ENCODE data around the gene MTHFD1. TPM values are rescaled to one million over a fixed set of nuclear protein-coding genes. Genes with fewer than 3 reads are reported as not detected.

MTHFD1 gene
- total RNA-seq, 1 donor from 2014 or later = 47.1 TPM

DNA sequence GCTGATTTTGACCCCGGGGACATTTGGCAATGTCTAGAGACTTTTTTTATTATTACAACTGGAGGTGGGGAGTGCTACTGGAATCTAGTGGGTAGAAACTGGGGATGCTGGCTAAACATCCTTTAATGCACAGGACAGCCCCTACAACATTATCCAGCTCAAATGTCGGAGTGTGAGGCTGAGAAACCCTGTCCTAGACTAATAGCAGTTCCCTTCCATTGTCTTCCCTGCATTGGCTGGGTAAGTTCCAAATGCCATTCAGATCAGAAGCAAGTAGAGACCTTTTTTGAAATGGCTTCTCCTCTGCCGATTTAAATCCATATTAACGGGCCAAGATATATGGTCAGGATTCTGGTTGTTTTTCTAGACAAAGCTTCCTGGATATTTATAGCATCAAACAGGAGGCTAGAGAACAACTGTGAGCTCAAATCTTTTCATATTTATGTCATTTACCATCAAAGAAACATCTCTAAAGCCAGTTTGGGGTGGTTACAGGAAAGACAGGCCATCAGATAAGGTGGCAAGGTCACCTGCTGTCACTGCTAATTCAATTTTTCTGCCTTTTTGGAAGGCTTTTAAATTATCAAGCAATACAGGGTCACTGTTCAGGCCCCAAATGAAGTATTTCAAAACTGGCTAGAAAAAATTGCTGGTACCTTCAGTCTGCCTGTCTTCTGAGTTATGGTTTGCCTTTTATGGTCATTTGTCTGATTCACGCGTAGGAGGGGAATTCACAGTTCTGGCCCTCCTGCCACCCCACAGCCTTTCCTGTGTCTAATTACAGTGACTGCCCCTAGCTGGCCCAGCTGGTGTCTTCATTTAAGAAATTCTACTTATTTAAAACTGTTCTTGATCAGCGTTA is 57.1 kb downstream of the MTHFD1 start:
- Histone ChIP-seq H3K4me3 (no peak overlapping the region), H3K27ac (peak overlapping the region; percentile 45), H3K4me1 (peaks cover 7% of the 10 kb centered on the region), H3K36me3 (peaks cover 44% of the 10 kb centered on the region), H3K9me3 (no peaks in the 10 kb centered on the region), H3K27me3 (no peaks in the 10 kb centered on the region)
- ATAC-seq (peak; percentile 50), DNase-seq (no peak)
- TF ChIP-seq, protein P1, sequence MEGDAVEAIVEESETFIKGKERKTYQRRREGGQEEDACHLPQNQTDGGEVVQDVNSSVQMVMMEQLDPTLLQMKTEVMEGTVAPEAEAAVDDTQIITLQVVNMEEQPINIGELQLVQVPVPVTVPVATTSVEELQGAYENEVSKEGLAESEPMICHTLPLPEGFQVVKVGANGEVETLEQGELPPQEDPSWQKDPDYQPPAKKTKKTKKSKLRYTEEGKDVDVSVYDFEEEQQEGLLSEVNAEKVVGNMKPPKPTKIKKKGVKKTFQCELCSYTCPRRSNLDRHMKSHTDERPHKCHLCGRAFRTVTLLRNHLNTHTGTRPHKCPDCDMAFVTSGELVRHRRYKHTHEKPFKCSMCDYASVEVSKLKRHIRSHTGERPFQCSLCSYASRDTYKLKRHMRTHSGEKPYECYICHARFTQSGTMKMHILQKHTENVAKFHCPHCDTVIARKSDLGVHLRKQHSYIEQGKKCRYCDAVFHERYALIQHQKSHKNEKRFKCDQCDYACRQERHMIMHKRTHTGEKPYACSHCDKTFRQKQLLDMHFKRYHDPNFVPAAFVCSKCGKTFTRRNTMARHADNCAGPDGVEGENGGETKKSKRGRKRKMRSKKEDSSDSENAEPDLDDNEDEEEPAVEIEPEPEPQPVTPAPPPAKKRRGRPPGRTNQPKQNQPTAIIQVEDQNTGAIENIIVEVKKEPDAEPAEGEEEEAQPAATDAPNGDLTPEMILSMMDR (IDR thresholded peaks at IDR 0.05) = no peak
- intact Hi-C loops (cut with DNase I) = no loop called here

DNA sequence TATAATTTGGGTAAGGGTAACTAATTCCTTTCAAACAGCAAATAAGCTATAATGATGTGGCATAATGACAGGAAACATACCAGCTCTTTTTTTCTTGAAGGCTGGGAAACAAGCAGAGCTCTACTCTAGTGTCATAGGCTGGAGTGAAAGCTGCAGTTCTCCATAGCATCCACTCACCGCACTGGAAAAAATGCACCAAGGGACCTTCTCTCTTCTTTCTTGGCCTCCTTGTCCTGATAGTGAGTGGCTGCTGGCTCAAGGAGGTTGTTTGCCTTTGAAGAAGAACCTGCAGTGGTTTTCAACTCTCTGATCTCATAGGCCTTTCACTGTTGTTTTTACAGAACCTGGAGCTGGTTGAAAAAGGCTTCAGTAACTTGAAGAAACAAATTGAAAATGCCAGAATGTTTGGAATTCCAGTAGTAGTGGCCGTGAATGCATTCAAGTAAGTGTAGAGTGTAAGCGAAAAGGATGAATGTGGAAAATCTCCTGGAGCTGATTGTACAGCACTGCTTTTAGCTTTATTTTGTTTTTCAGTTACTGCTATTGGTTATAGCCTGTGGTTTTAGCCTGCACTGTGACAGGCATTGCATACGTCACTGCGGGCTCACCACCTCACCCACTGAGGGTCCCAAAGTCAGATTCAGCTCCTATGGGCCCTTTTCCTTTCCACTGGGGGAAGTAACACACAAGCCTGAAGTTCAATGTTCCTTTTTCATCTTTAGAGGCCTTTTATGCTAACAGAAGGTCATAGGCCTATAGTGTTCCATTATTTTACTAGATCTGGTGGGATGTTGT is 59.9 kb downstream of the MTHFD1 start:
- peaks cover 7% of the 10 kb centered on the region for H3K4me1 ChIP-seq
- DNase-seq (no peak), ATAC-seq (peak; percentile 36)
- H3K27ac ChIP-seq = no peak overlapping the region
- intact Hi-C loops (cut with DNase I) = no loop called here
- H3K36me3 ChIP-seq = peaks cover 58% of the 10 kb centered on the region
- H3K4me3 ChIP-seq = no peak overlapping the region
- H3K9me3 ChIP-seq = no peaks in the 10 kb centered on the region
- TF ChIP-seq, protein P1 (IDR thresholded peaks at IDR 0.05) = no peak
- no peaks in the 10 kb centered on the region for H3K27me3 ChIP-seq

DNA sequence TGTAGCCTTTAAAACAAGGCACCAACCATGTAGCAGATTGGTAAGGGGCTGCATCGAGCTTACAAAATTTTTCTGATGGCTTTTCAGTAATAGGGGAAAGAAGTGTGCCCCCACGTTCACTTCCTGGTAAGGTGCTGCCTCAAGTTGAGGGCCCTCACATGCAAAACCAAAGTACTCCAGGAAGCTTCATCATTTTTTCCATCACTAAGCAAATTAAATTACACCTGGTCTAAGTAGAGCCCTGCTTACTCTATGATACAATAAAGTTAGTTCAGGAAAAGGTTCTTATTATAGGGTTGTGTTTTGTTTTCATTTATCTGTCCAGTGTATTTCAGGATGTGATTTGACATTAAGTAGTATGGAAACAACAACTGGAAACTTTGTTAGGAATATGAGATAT is 62.1 kb downstream of the MTHFD1 start:
- ATAC-seq (no peak), DNase-seq (no peak)
- Histone ChIP-seq H3K27me3 (no peaks in the 10 kb centered on the region), H3K4me1 (peaks cover 7% of the 10 kb centered on the region), H3K27ac (no peak overlapping the region), H3K36me3 (peaks cover 68% of the 10 kb centered on the region), H3K9me3 (no peaks in the 10 kb centered on the region), H3K4me3 (no peak overlapping the region)
- intact Hi-C loops (cut with DNase I) = no loop called here
- TF ChIP-seq, protein P1 (IDR thresholded peaks at IDR 0.05) = no peak

DNA sequence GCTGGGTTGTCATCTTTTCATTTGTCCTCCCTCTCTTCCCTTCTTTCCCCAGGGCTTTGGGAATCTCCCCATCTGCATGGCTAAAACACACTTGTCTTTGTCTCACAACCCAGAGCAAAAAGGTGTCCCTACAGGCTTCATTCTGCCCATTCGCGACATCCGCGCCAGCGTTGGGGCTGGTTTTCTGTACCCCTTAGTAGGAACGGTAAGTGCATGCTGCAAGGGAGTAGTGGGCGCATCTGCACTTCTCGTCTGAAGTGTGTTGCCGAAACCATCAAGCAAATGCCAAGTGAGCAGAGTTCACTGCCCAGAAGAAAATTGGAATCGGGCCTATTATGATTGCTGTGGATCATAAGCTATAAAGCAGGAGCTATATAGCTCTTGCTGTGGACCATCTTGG is 66.5 kb downstream of the MTHFD1 start:
- Histone ChIP-seq H3K9me3 (no peaks in the 10 kb centered on the region), H3K4me3 (no peak overlapping the region), H3K4me1 (no peaks in the 10 kb centered on the region), H3K36me3 (peaks cover 61% of the 10 kb centered on the region), H3K27me3 (no peaks in the 10 kb centered on the region), H3K27ac (no peak overlapping the region)
- intact Hi-C loops (cut with DNase I) = no loop called here
- DNase-seq (no peak), ATAC-seq (no peak)
- TF ChIP-seq, protein P1 (IDR thresholded peaks at IDR 0.05) = no peak

DNA sequence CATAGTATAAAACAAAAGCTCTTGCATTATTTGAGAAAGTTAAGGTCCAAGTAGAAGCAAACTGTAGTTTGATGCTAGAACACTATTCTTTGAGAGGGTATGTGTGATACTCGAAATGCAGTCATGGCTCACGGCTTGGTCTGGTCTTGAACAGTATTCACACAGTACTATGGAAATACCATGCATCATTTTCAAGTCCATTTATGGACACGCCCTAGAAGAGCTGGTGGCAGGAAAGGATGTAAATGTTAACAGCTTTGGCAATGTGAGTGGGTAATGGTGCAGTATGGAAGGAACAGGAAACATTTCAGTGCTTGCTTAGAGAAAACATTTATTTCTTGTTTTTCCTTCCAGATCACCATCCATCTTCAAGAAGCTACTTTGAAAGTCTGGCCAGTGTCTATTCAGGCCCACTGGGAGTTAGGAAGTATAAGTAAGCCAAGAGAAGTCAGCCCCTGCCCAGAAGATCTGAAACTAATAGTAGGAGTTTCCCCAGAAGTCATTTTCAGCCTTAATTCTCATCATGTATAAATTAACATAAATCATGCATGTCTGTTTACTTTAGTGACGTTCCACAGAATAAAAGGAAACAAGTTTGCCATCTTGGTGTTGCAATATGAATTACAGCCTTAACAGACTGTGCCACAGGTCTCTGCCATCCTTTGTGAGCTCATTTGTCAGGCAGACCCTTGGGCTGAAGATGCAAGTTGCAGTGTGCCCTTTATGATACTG is 71.4 kb downstream of the MTHFD1 start:
- ATAC-seq = peak; percentile 16
- Histone ChIP-seq H3K36me3 (peaks cover 17% of the 10 kb centered on the region), H3K27ac (no peak overlapping the region), H3K4me1 (peaks cover 1% of the 10 kb centered on the region), H3K4me3 (no peak overlapping the region), H3K9me3 (no peaks in the 10 kb centered on the region), H3K27me3 (no peaks in the 10 kb centered on the region)
- intact Hi-C loops (cut with DNase I) = no loop called here
- no peak for DNase-seq
- TF ChIP-seq, protein P1 (IDR thresholded peaks at IDR 0.05) = no peak
